ENCODE measurements around the gene CEP192. TPM values are rescaled to one million over a fixed set of nuclear protein-coding genes. Genes with fewer than 3 reads are reported as not detected.

The CEP192 gene
- total RNA-seq, 4 donors from 2014 or later: 16.9 to 28.6 (median 20.0) TPM

- TF ChIP-seq CTCF (IDR thresholded peaks at IDR 0.05) (no peak), EP300 (IDR thresholded peaks at IDR 0.05) (no peak), POLR2A (IDR thresholded peaks at IDR 0.05) (no peak), POLR2AphosphoS5 (IDR thresholded peaks at IDR 0.05) (no peak)
- Histone ChIP-seq H3K4me3 (no peak overlapping the region), H3K4me1 (no peaks in the 10 kb centered on the region), H3K27me3 (no peaks in the 10 kb centered on the region), H3K36me3 (peaks cover 0 to 96% of the 10 kb centered on the region in 2 donors), H3K27ac (no peak overlapping the region), H3K9me3 (no peaks in the 10 kb centered on the region)
- 83 to 100% methylated on average over 1 to 2 of the region's 2 CpGs for WGBS, 2 donors (ENCODE audit: low coverage in 1 of 2)
- no peak for ATAC-seq
Measured at GRCh38 chr18:13017247-13017875, 26.2 kb downstream of the CEP192 start.

GRCh38 chr18:13018374-13018773, 27.2 kb downstream of the CEP192 start:
- no peaks in the 10 kb centered on the region for H3K27me3 ChIP-seq
- TF ChIP-seq POLR2A (IDR thresholded peaks at IDR 0.05) (no peak), EP300 (IDR thresholded peaks at IDR 0.05) (no peak), CTCF (IDR thresholded peaks at IDR 0.05) (no peak), POLR2AphosphoS5 (IDR thresholded peaks at IDR 0.05) (no peak)
- H3K27ac ChIP-seq: no peak overlapping the region
- H3K9me3 ChIP-seq: no peaks in the 10 kb centered on the region
- H3K36me3 ChIP-seq: peaks cover 0 to 96% of the 10 kb centered on the region in 2 donors
- no peak for ATAC-seq
- no peaks in the 10 kb centered on the region for H3K4me1 ChIP-seq
- H3K4me3 ChIP-seq: no peak overlapping the region
- WGBS, 2 donors (ENCODE audit: low coverage in 1 of 2): 76 to 94% methylated on average over 2 of the region's 2 CpGs

GRCh38 chr18:13019301-13019700, 28.1 kb downstream of the CEP192 start:
- no peaks in the 10 kb centered on the region for H3K9me3 ChIP-seq
- ATAC-seq: no peak
- H3K36me3 ChIP-seq: peaks cover 0 to 96% of the 10 kb centered on the region in 2 donors
- TF ChIP-seq POLR2A (IDR thresholded peaks at IDR 0.05) (no peak), CTCF (IDR thresholded peaks at IDR 0.05) (no peak), POLR2AphosphoS5 (IDR thresholded peaks at IDR 0.05) (no peak), EP300 (IDR thresholded peaks at IDR 0.05) (no peak)
- no peaks in the 10 kb centered on the region for H3K4me1 ChIP-seq
- no peak overlapping the region for H3K27ac ChIP-seq
- 66 to 83% methylated on average over 3 of the region's 3 CpGs for WGBS, 2 donors (ENCODE audit: low coverage in 1 of 2)
- no peaks in the 10 kb centered on the region for H3K27me3 ChIP-seq
- H3K4me3 ChIP-seq: no peak overlapping the region

- Histone ChIP-seq H3K36me3 (peaks cover 0 to 78% of the 10 kb centered on the region in 2 donors), H3K4me3 (no peak overlapping the region), H3K9me3 (no peaks in the 10 kb centered on the region), H3K27ac (no peak overlapping the region), H3K4me1 (peaks cover 0 to 20% (median 7%) of the 10 kb centered on the region in 3 donors), H3K27me3 (no peaks in the 10 kb centered on the region)
- TF ChIP-seq POLR2AphosphoS5 (IDR thresholded peaks at IDR 0.05): no peak
- TF ChIP-seq EP300 (IDR thresholded peaks at IDR 0.05): no peak
- TF ChIP-seq POLR2A (IDR thresholded peaks at IDR 0.05): no peak
- no peak for TF ChIP-seq CTCF (IDR thresholded peaks at IDR 0.05)
- ATAC-seq: no peak
Measured at GRCh38 chr18:13022644-13023043, 31.5 kb downstream of the CEP192 start.

GRCh38 chr18:13025233-13025632, 34.1 kb downstream of the CEP192 start:
- Histone ChIP-seq H3K4me3 (no peak overlapping the region), H3K9me3 (no peaks in the 10 kb centered on the region), H3K36me3 (peaks cover 0 to 67% of the 10 kb centered on the region in 2 donors), H3K27me3 (no peaks in the 10 kb centered on the region), H3K4me1 (peaks cover 0 to 21% (median 7%) of the 10 kb centered on the region in 3 donors), H3K27ac (no peak overlapping the region)
- 100% methylated on average over 1 to 2 of the region's 2 CpGs for WGBS, 2 donors (ENCODE audit: low coverage in 1 of 2)
- no peak for ATAC-seq
- no peak for TF ChIP-seq EP300 (IDR thresholded peaks at IDR 0.05)
- no peak for TF ChIP-seq POLR2A (IDR thresholded peaks at IDR 0.05)
- no peak for TF ChIP-seq CTCF (IDR thresholded peaks at IDR 0.05)
- no peak for TF ChIP-seq POLR2AphosphoS5 (IDR thresholded peaks at IDR 0.05)
